HG02588 (cell line): ENCODE results near the gene COP1.
"Not testable (repeated sequence)": the region's sequence is repeated elsewhere in the genome, so short reads cannot be mapped to it uniquely, and the experiment has no call there.

Experiments
- ATAC-seq: cut with Tn5 transposase; IDR thresholded peaks from one replicate; pipeline ENCODE4 v1.9.1; 2021; ENCODE audit warnings: mild to moderate bottlenecking, moderate library complexity; ENCODE audit not compliant: unreplicated experiment

Gene COP1

GRCh38 chr1:176141449-176141848 is 65.6 kb downstream of the COP1 start:
- no peak for ATAC-seq

- no peak for ATAC-seq
Observed at GRCh38 chr1:176136891-176137290, 70.2 kb downstream of the COP1 start.

GRCh38 chr1:176134666-176135065 is 72.4 kb downstream of the COP1 start:
- ATAC-seq, result no peak

- no peak for ATAC-seq
Observed at GRCh38 chr1:176122282-176122681, 84.8 kb downstream of the COP1 start.

GRCh38 chr1:176119549-176119948 is 87.5 kb downstream of the COP1 start:
- ATAC-seq, result no peak

GRCh38 chr1:176118985-176119384 is 88.1 kb downstream of the COP1 start:
- no peak for ATAC-seq

GRCh38 chr1:176111835-176112234 is 95.3 kb downstream of the COP1 start:
- no peak for ATAC-seq

- ATAC-seq, result no peak
Observed at GRCh38 chr1:176110203-176110602, 96.9 kb downstream of the COP1 start.

GRCh38 chr1:176102768-176103350 is 104.2 kb downstream of the COP1 start:
- ATAC-seq, result no peak

- ATAC-seq, result no peak
Observed at GRCh38 chr1:176101951-176102642, 105.0 kb downstream of the COP1 start.

- ATAC-seq, result no peak
Observed at GRCh38 chr1:176098560-176098959, 108.5 kb downstream of the COP1 start.

GRCh38 chr1:176096015-176096414 is 111.1 kb downstream of the COP1 start:
- no peak for ATAC-seq

- no peak for ATAC-seq
Observed at GRCh38 chr1:176090766-176091165, 116.3 kb downstream of the COP1 start.

- ATAC-seq, result not testable (repeated sequence)
Observed at GRCh38 chr1:176087746-176088145, 119.3 kb downstream of the COP1 start.

GRCh38 chr1:176073524-176074157 is 133.4 kb downstream of the COP1 start:
- no peak for ATAC-seq

- no peak for ATAC-seq
Observed at GRCh38 chr1:176068901-176069300, 138.2 kb downstream of the COP1 start.

- no peak for ATAC-seq
Observed at GRCh38 chr1:176068256-176068655, 138.8 kb downstream of the COP1 start.

GRCh38 chr1:176066709-176067108 is 140.4 kb downstream of the COP1 start:
- no peak for ATAC-seq

GRCh38 chr1:176058686-176059085 is 148.4 kb downstream of the COP1 start:
- ATAC-seq, result no peak

GRCh38 chr1:176056312-176056711 is 150.8 kb downstream of the COP1 start:
- ATAC-seq, result no peak

- ATAC-seq, result no peak
Observed at GRCh38 chr1:176055398-176055797, 151.7 kb downstream of the COP1 start.

GRCh38 chr1:176051902-176052518 is 155.1 kb downstream of the COP1 start:
- ATAC-seq, result no peak
